ENCODE measurements around the gene ARSG.
"Not testable (repeated sequence)": the region's sequence is repeated elsewhere in the genome, so short reads cannot be mapped to it uniquely, and the experiment has no call there.

ARSG gene

DNA sequence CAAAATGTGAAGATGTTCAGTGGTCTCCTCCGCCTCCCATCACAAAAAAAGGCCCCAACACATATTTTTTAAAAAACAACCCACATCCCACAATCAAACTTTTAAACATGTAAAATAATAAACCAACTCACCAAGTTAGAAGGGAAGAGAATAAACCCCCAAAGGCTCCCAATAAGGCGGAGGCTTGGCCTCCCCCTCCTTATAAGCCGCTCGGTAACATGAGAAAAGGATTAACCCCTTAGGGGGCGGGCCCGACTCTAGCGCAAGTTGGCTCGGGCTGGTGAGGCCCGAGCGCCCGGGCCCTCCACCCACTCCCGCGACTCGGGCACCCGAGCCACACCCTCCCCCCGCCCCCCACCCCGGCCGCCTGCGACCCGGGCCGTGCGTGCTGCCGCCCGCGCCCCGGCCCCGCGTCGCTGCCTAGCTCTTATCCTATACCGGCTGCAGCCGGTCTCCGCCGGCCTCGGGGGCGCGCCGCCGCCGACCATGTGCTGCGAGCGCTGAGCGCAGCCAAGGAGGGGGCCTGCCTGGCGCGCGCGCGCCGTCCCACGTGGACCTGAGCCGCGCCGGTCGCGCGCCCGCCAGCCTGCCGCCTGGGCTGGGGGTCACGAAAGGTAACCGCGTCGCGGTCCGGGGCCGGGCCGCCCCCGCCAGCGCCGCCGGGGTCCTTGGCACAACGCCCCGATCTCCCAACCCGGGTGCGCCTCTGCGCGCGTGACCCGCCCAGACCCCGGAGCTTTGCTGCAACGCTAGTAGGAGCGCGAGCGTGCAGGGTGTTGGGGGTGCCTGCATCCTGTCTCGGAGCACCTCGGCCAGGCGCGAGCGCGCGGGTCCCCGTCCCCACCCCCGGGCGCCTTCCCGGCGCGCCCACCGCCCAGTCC, at the start of gene ARSG, which contains the start of gene SLC16A6:
ARSG (plus strand) TSS at position 541 of the 881 bp plus-strand sequence. CDS start 15,999 bp downstream, outside the sequence.
SLC16A6 (minus strand) TSS at position 173 of the 881 bp plus-strand sequence. CDS start 12,807 bp downstream, outside the sequence.
- DNase-seq, result peak; percentile 75

GRCh38 chr17:68246271-68247028, 44.8 kb upstream of the ARSG start:
- DNase-seq, result no peak

GRCh38 chr17:68247445-68248198, 43.7 kb upstream of the ARSG start, which contains the start of gene AMZ2:
TSS of gene AMZ2 (plus strand) at chr17:68248043. CDS start at chr17:68250188, 2,145 bp downstream.
- DNase-seq, result peak; percentile 96

- peak; percentile 70 for DNase-seq
These were observed 43.0 kb upstream of the ARSG start for GRCh38 chr17:68248199-68248825.

GRCh38 chr17:68248891-68249290, 42.4 kb upstream of the ARSG start:
- peak; percentile 85 for DNase-seq

DNA sequence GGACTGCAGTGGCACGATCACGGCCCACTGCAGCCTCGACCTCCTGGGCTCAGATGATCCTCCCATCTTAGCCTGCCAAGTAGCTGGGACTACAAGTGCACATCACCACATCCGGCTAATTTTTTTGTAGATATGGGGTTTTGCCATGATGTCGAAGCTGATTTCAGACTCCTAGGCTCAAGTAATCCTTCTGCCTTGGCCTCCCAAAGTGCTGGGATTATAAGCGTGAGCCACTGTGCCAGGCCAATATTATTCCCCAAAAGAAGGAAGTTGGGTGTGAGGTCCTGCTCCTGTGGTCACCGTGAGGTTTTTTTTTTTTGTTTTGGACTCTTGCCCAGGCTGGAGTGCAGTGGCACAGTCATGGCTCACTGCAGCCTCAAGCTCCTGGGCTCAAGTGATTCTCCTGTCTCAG, 41.9 kb upstream of the ARSG start:
- DNase-seq, result peak; percentile 62

DNA sequence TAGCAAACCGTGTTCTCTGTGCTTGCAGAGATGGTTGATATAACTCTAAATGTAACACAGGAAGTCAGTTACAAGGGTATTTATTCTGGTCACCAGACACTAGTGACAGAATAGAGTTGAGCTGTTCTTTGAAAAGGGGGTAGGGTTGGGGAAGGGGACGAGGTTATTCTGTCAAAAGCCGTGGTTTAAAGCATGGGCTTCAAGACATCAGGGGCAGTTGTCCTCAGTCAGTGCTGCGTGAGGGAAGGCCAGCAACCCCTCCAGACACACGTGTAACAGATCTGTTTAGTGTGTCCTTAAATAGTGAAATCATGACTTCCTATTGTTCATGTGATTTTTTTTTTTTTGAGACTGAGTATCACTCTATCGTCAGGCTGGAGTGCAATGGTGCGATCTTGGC, 37.9 kb upstream of the ARSG start:
- not testable (repeated sequence) for DNase-seq

GRCh38 chr17:68255151-68255550, 36.1 kb upstream of the ARSG start:
- no peak for DNase-seq

GRCh38 chr17:68255731-68256538, 35.4 kb upstream of the ARSG start:
- DNase-seq, result peak; percentile 50

- DNase-seq, result not testable (repeated sequence)
These were observed 34.6 kb upstream of the ARSG start for GRCh38 chr17:68256701-68257100.

GRCh38 chr17:68257934-68258333, 33.4 kb upstream of the ARSG start:
- DNase-seq, result peak; percentile 27

- peak; percentile 43 for DNase-seq
These were observed 32.2 kb upstream of the ARSG start for GRCh38 chr17:68258890-68259647.

DNA sequence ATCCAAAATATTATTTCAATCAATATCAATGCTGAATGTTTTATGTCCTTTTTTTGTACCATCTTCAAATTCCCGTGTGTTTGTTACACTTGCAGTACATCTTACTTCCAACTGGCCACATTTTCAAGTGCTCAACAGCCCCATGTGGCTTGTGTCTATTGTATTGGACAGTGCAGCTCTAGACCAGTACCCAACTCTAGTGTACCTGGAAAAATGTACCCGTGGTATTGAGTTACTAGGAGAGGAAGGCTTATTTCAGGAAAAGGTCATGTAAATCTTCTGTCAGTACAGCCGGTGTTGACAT, 31.7 kb upstream of the ARSG start:
- not testable (repeated sequence) for DNase-seq

DNA sequence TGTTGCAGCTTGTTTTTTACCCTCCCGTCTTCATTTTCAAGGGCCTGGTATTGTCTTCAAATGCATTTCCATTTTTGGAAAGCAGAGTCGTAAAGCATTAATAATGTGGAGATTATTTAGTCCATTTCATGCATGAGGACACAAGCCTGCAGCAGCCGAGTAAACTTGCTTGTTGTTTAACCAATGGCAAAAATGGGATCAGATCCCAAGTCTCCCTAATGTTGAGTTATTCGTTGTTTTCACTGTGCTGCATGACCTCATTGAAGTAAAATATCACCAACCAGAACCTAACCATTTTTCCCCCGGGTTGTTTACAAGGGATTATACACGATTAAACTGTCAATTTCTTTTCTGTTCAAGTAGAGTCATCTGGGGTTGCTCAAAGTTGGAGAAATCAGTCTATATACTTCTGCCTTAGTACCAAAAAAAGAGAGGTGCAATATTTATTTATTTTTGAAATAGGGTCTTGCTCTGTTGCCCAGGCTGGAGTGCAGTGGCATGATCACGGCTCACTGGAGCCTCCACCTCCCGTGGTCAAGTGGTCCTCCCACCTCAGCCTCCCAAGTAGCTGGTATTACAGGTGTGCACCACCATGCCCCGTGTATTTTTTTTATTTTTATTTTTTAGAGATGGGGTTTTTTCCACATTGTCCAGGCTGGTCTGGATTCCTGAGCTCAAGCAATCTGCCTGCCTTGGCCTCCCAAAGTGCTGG, 31.1 kb upstream of the ARSG start:
- no peak for DNase-seq

DNA sequence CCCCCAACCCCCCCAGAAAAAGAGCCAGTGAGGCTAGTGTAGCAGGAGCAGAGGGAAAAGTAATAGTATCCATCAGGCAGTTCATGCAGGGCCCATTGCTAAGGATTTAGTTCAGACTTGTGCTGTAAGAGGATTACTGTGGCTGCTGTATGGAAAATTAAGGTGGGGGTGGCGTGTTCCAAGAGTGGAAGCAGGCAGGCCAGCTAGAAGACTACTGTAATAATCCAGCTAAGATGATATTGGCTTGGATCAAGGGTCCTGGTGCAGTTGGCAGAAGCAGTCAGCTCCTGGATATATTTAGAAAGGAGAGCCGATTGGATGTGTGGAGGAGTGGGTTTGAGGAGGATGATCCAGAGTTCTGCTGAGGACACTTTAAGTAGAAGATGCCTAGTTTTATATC, 28.8 kb upstream of the ARSG start:
- DNase-seq, result not testable (repeated sequence)

DNA sequence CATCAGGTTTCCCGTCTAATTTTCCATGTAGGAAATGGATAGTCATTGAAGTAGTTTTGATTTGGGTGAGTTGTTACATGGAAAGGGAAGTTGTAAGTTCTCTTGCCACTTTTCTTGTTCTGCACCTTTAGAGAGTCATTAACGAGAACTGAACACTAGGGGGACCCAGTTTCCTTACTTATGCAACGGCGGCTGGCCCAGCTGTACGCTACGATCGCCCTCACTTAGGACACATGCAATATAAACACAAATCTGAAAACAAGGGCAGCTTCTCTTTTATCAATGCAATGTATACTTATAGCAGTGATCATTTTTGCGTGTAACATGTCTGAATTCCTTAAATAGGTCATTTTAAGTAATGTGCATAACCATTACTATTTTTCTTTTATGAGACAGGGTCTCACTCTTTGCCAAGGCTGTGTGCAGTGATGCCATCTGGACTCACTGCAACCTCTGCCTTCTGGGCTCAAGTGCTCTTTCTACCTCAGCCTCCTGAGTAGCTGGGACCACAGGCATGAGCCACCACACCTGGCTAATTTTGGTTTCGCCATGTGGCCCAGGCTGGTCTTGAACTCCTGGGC, 28.1 kb upstream of the ARSG start:
- peak; percentile 63 for DNase-seq

DNA sequence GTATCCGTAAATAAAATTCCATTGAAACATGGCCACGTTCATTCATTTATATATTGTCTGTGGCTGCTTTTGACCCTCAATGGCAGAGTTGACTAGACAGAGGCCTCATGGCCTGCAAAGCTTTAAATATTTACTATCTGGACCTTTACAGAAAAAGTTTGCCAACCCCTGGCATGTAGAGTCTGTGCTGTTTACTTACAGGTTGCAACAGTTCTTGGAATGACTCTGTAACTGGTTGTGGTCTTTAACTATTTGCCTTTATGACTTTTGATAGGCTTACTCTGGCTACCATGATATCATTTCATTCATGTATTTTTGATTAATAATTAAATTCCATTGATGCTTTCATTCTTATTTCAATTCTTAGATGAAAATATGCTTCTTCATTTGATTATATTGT, 25.5 kb upstream of the ARSG start:
- not testable (repeated sequence) for DNase-seq

GRCh38 chr17:68273722-68274121, 17.6 kb upstream of the ARSG start:
- DNase-seq, result peak; percentile 66

- DNase-seq, result not testable (repeated sequence)
These were observed 15.0 kb upstream of the ARSG start for GRCh38 chr17:68276339-68276738.

DNA sequence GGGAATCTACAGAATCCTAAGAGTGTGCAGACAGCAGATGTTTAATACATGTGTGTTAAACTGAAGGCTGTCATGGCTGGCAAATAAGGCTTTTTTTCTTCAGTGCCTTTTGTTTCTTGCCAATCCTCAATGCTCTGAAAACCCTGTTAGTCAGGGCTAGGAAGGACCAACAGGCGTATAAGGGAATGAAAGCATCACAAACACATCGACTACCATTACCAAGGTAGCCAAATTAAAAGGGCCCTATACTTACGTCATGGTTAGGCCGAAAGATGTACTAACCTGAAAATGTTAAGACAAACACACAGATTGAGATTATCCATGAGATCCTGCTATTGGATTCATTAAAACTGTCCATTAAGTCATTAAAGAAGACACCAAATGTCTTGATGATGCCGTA, 13.5 kb upstream of the ARSG start:
- DNase-seq, result no peak

Data from inflammatory macrophage treated with lipopolysaccharide for 4 hours (primary cell).